ENCODE data around the gene ZHX3.

The ZHX3 gene

GRCh38 chr20:41344938-41345728, 27.6 kb upstream of the ZHX3 start:
- no peak overlapping the region for H3K27ac Mint-ChIP-seq
- H3K36me3 Mint-ChIP-seq: no peaks in the 10 kb centered on the region
- H3K4me3 Mint-ChIP-seq: no peak overlapping the region
- H3K4me1 Mint-ChIP-seq (ENCODE audit: low read depth): peaks cover 3% of the 10 kb centered on the region
- H3K9me3 Mint-ChIP-seq (ENCODE audit: low read depth): no peaks in the 10 kb centered on the region
- H3K27me3 Mint-ChIP-seq: no peaks in the 10 kb centered on the region

GRCh38 chr20:41344477-41344876, 26.9 kb upstream of the ZHX3 start:
- Mint-ChIP-seq H3K9me3 (ENCODE audit: low read depth) (no peaks in the 10 kb centered on the region), H3K27me3 (no peaks in the 10 kb centered on the region), H3K4me3 (no peak overlapping the region), H3K36me3 (no peaks in the 10 kb centered on the region), H3K4me1 (ENCODE audit: low read depth) (peaks cover 8% of the 10 kb centered on the region), H3K27ac (no peak overlapping the region)

GRCh38 chr20:41342474-41343464, 25.2 kb upstream of the ZHX3 start:
- H3K4me1 Mint-ChIP-seq (ENCODE audit: low read depth): peaks cover 8% of the 10 kb centered on the region
- no peak overlapping the region for H3K4me3 Mint-ChIP-seq
- H3K9me3 Mint-ChIP-seq (ENCODE audit: low read depth): no peaks in the 10 kb centered on the region
- H3K36me3 Mint-ChIP-seq: no peaks in the 10 kb centered on the region
- no peaks in the 10 kb centered on the region for H3K27me3 Mint-ChIP-seq
- H3K27ac Mint-ChIP-seq: no peak overlapping the region

GRCh38 chr20:41340327-41341055, 23.0 kb upstream of the ZHX3 start, which contains the start of gene LPIN3:
TSS of gene LPIN3 (plus strand) at chr20:41340821. CDS start at chr20:41345804, 4,983 bp downstream.
- no peaks in the 10 kb centered on the region for H3K36me3 Mint-ChIP-seq
- peak within 1 kb of the TSS; percentile 83 for H3K4me3 Mint-ChIP-seq
- H3K27me3 Mint-ChIP-seq: no peaks in the 10 kb centered on the region
- peaks cover 8% of the 10 kb centered on the region for H3K4me1 Mint-ChIP-seq (ENCODE audit: low read depth)
- H3K9me3 Mint-ChIP-seq (ENCODE audit: low read depth): no peaks in the 10 kb centered on the region
- H3K27ac Mint-ChIP-seq: peak within 1 kb of the TSS; percentile 34

- Mint-ChIP-seq H3K9me3 (ENCODE audit: low read depth) (no peaks in the 10 kb centered on the region), H3K4me3 (peak overlapping the region; percentile 83), H3K4me1 (ENCODE audit: low read depth) (peaks cover 8% of the 10 kb centered on the region), H3K36me3 (no peaks in the 10 kb centered on the region), H3K27ac (peak overlapping the region; percentile 34), H3K27me3 (no peaks in the 10 kb centered on the region)
Observed at GRCh38 chr20:41339957-41340326, 22.4 kb upstream of the ZHX3 start.

- no peak overlapping the region for H3K4me3 Mint-ChIP-seq
- H3K9me3 Mint-ChIP-seq (ENCODE audit: low read depth): no peaks in the 10 kb centered on the region
- no peaks in the 10 kb centered on the region for H3K27me3 Mint-ChIP-seq
- no peak overlapping the region for H3K27ac Mint-ChIP-seq
- H3K36me3 Mint-ChIP-seq: no peaks in the 10 kb centered on the region
- H3K4me1 Mint-ChIP-seq (ENCODE audit: low read depth): peaks cover 8% of the 10 kb centered on the region
Observed at GRCh38 chr20:41336711-41337492, 19.4 kb upstream of the ZHX3 start.

- no peaks in the 10 kb centered on the region for H3K9me3 Mint-ChIP-seq (ENCODE audit: low read depth)
- no peak overlapping the region for H3K27ac Mint-ChIP-seq
- H3K4me1 Mint-ChIP-seq (ENCODE audit: low read depth): peaks cover 8% of the 10 kb centered on the region
- H3K4me3 Mint-ChIP-seq: no peak overlapping the region
- H3K36me3 Mint-ChIP-seq: no peaks in the 10 kb centered on the region
- H3K27me3 Mint-ChIP-seq: no peaks in the 10 kb centered on the region
Observed at GRCh38 chr20:41335591-41335990, 18.1 kb upstream of the ZHX3 start.

- Mint-ChIP-seq H3K36me3 (no peaks in the 10 kb centered on the region), H3K4me1 (ENCODE audit: low read depth) (peaks cover 7% of the 10 kb centered on the region), H3K4me3 (no peak overlapping the region), H3K27ac (no peak overlapping the region), H3K27me3 (no peaks in the 10 kb centered on the region), H3K9me3 (ENCODE audit: low read depth) (no peaks in the 10 kb centered on the region)
Observed at GRCh38 chr20:41334443-41335421, 17.2 kb upstream of the ZHX3 start.

GRCh38 chr20:41334036-41334435, 16.5 kb upstream of the ZHX3 start:
- H3K9me3 Mint-ChIP-seq (ENCODE audit: low read depth): no peaks in the 10 kb centered on the region
- H3K4me3 Mint-ChIP-seq: no peak overlapping the region
- no peak overlapping the region for H3K27ac Mint-ChIP-seq
- H3K36me3 Mint-ChIP-seq: no peaks in the 10 kb centered on the region
- H3K27me3 Mint-ChIP-seq: no peaks in the 10 kb centered on the region
- peaks cover 13% of the 10 kb centered on the region for H3K4me1 Mint-ChIP-seq (ENCODE audit: low read depth)

- Mint-ChIP-seq H3K4me1 (ENCODE audit: low read depth) (peaks cover 17% of the 10 kb centered on the region), H3K9me3 (ENCODE audit: low read depth) (no peaks in the 10 kb centered on the region)
Observed at GRCh38 chr20:41331731-41332130, 14.2 kb upstream of the ZHX3 start.

GRCh38 chr20:41330941-41331340, 13.4 kb upstream of the ZHX3 start:
- H3K9me3 Mint-ChIP-seq (ENCODE audit: low read depth): no peaks in the 10 kb centered on the region
- H3K36me3 Mint-ChIP-seq: no peaks in the 10 kb centered on the region
- peaks cover 17% of the 10 kb centered on the region for H3K4me1 Mint-ChIP-seq (ENCODE audit: low read depth)
- H3K4me3 Mint-ChIP-seq: no peak overlapping the region
- no peaks in the 10 kb centered on the region for H3K27me3 Mint-ChIP-seq
- H3K27ac Mint-ChIP-seq: no peak overlapping the region

More at GRCh38 chr20:41331731-41332130, 14.2 kb upstream of the ZHX3 start:
- Mint-ChIP-seq H3K4me3 (no peak overlapping the region), H3K27me3 (no peaks in the 10 kb centered on the region), H3K36me3 (no peaks in the 10 kb centered on the region), H3K27ac (no peak overlapping the region)

- Mint-ChIP-seq H3K36me3 (no peaks in the 10 kb centered on the region), H3K4me1 (ENCODE audit: low read depth) (peaks cover 17% of the 10 kb centered on the region), H3K27me3 (no peaks in the 10 kb centered on the region), H3K9me3 (ENCODE audit: low read depth) (no peaks in the 10 kb centered on the region), H3K4me3 (no peak overlapping the region), H3K27ac (no peak overlapping the region)
Observed at GRCh38 chr20:41330343-41330720, 12.8 kb upstream of the ZHX3 start.

Measured in activated naive CD8-positive, alpha-beta T cell (primary cell).